Vagina (tissue), 2 donors: ENCODE results near the gene ZNF423. TPM values are rescaled to one million over a fixed set of nuclear protein-coding genes. Genes with fewer than 3 reads are reported as not detected.

ENCODE experiments used
- DNase-seq, 2 donors: peaks; one replicate each; pipeline ENCODE4 v3.0.0-alpha.2; 2017; ENCODE audit errors: extremely low spot score in 2 of 2
- H3K27ac ChIP-seq: fragments of 200-600 bp; sonication (generic); one replicate; pipeline ENCODE4 v1.5.1; 2019
- H3K27me3 ChIP-seq: fragments of 200-600 bp; sonication (generic); one replicate; pipeline ENCODE4 v1.5.1; 2019
- H3K36me3 ChIP-seq, 2 donors: fragments of 200-600 bp; sonication (generic); one replicate each; pipeline ENCODE4 v1.5.1; 2017 to 2019
- H3K4me1 ChIP-seq: fragments of 200-600 bp; sonication (generic); one replicate; pipeline ENCODE4 v1.5.1; 2019
- H3K4me3 ChIP-seq, 2 donors: fragments of 200-600 bp; sonication (generic); 1 replicate in 1 of 2; 2 replicates in 1 of 2; pipeline ENCODE4 v1.5.1; 2016 to 2019
- H3K9me3 ChIP-seq: fragments of 200-600 bp; sonication (generic); one replicate; pipeline ENCODE4 v1.5.1; 2019
- CTCF ChIP-seq, 3 experiments: fragments of 450-650 bp in 2 of 3; fragments of 200-600 bp in 1 of 3; sonication (generic) in 1 of 3; IDR thresholded peaks; one replicate each; pipeline ENCODE4 v1.5.1; 2017 to 2019; ENCODE audit warnings: antibody characterized with exemption in 3 of 3, mild to moderate bottlenecking in 2 of 3, moderate library complexity in 2 of 3
- POLR2A ChIP-seq, 2 donors: fragments of 450-650 bp; IDR thresholded peaks; one replicate each; pipeline ENCODE4 v1.6.1; 2017; ENCODE audit warnings: antibody characterized with exemption in 2 of 2, mild to moderate bottlenecking in 2 of 2, moderate library complexity in 2 of 2
- POLR2AphosphoS5 ChIP-seq, 2 donors: sonication (generic); formaldehyde crosslinking; IDR thresholded peaks; one replicate each; pipeline ENCODE4 v1.9.0; 2017; ENCODE audit warnings: antibody characterized with exemption in 2 of 2, mild to moderate bottlenecking in 2 of 2, low read depth in 1 of 2; ENCODE audit not compliant: insufficient read depth in 1 of 2
- intact Hi-C: fragments of 100-400 bp; cut with DNase I; formaldehyde crosslinking; loops from one replicate; pipeline ENCODE4 v1.15.1; 2023
- total RNA-seq: library from RNA; depleted of rRNA; stranded (reverse); fragments of >200 nt; gene quantifications from one replicate; pipeline ENCODE4 v1.2.3, GENCODE V29; 2016

ZNF423 gene
- total RNA-seq, 1 donor from 2014 or later = 10.3 TPM

GRCh38 chr16:49531425-49531824 is 324.5 kb downstream of the ZNF423 start:
- TF ChIP-seq CTCF (IDR thresholded peaks at IDR 0.05) (no peak), POLR2AphosphoS5 (IDR thresholded peaks at IDR 0.05; ENCODE audit: insufficient read depth in 1 of 2, low read depth in 1 of 2) (no peak), POLR2A (IDR thresholded peaks at IDR 0.05) (no peak)
- Histone ChIP-seq H3K4me1 (peaks cover 15% of the 10 kb centered on the region), H3K4me3 (no peak overlapping the region), H3K9me3 (no peaks in the 10 kb centered on the region), H3K27me3 (no peaks in the 10 kb centered on the region), H3K36me3 (no peaks in the 10 kb centered on the region), H3K27ac (no peak overlapping the region)
- DNase-seq = no peak
- intact Hi-C loops = no loop called here

GRCh38 chr16:49530427-49530970 is 325.4 kb downstream of the ZNF423 start:
- Histone ChIP-seq H3K4me3 (no peak overlapping the region), H3K4me1 (peaks cover 15% of the 10 kb centered on the region), H3K27me3 (no peaks in the 10 kb centered on the region), H3K27ac (no peak overlapping the region), H3K36me3 (no peaks in the 10 kb centered on the region), H3K9me3 (no peaks in the 10 kb centered on the region)
- intact Hi-C loops = no loop called here
- DNase-seq = no peak
- no peak for TF ChIP-seq CTCF (IDR thresholded peaks at IDR 0.05)
- TF ChIP-seq POLR2AphosphoS5 (IDR thresholded peaks at IDR 0.05; ENCODE audit: insufficient read depth in 1 of 2, low read depth in 1 of 2) = no peak
- TF ChIP-seq POLR2A (IDR thresholded peaks at IDR 0.05) = no peak

DNA sequence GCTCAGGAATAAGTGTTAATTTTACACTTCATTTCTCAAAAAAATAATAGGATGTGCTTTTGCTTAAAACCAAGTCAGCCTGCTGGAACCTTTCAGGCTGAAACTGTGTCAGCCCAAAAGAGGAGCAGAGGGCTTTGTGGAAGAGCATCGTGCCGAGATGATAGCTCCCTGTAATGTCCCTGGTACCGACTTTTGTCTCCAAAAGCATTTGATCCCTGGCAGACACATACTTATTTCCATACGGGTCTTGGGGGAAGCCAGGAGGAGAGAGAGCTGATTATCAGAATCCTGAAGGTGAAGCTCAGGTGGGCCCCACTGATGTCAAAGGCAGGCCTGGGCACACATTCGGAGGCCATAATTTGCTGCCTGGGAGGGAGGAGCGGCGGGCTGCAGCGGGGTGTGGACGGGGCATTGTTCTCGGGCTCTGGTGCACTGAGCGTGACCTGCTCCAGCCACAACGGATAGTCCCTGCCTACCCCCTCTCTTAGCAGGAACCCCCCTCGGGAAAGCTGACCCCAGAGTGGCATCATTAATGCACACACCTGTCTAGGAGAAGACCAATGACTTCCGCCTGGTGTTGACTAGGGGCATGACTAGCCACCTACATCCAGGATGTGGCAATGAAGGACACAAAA is 326.4 kb downstream of the ZNF423 start:
- H3K27ac ChIP-seq = no peak overlapping the region
- intact Hi-C loops = no loop called here
- H3K9me3 ChIP-seq = no peaks in the 10 kb centered on the region
- H3K27me3 ChIP-seq = no peaks in the 10 kb centered on the region
- H3K4me1 ChIP-seq = peaks cover 15% of the 10 kb centered on the region
- TF ChIP-seq POLR2A (IDR thresholded peaks at IDR 0.05) (no peak), POLR2AphosphoS5 (IDR thresholded peaks at IDR 0.05; ENCODE audit: insufficient read depth in 1 of 2, low read depth in 1 of 2) (no peak), CTCF (IDR thresholded peaks at IDR 0.05) (no peak)
- no peak overlapping the region for H3K4me3 ChIP-seq
- no peaks in the 10 kb centered on the region for H3K36me3 ChIP-seq
- no peak for DNase-seq

DNA sequence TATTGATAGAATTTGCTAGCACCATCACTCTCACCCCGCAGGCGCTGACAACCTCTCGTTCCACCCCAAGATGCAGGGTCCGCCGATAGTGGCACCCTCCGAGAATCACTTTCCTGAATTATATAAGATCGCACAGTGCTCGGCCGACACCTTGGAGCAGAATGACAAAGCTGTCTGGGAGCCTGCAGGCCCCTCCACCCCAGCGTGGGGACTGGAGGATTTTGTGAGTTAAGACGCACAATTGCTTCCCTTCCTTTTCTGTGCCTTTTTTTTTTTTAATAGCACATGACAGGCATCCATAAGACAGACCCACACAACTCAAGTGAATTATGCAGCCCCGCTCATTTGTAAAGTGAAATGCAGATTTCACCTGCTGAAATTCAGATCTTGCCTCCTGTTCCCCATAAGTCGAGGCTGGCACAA is 327.0 kb downstream of the ZNF423 start:
- Histone ChIP-seq H3K36me3 (no peaks in the 10 kb centered on the region), H3K9me3 (no peaks in the 10 kb centered on the region), H3K27me3 (no peaks in the 10 kb centered on the region), H3K4me3 (peak overlapping the region; percentile 37 to 38), H3K4me1 (peaks cover 15% of the 10 kb centered on the region), H3K27ac (peak overlapping the region; percentile 36)
- no peak for TF ChIP-seq POLR2A (IDR thresholded peaks at IDR 0.05)
- intact Hi-C loops = no loop called here
- DNase-seq = no peak

DNA sequence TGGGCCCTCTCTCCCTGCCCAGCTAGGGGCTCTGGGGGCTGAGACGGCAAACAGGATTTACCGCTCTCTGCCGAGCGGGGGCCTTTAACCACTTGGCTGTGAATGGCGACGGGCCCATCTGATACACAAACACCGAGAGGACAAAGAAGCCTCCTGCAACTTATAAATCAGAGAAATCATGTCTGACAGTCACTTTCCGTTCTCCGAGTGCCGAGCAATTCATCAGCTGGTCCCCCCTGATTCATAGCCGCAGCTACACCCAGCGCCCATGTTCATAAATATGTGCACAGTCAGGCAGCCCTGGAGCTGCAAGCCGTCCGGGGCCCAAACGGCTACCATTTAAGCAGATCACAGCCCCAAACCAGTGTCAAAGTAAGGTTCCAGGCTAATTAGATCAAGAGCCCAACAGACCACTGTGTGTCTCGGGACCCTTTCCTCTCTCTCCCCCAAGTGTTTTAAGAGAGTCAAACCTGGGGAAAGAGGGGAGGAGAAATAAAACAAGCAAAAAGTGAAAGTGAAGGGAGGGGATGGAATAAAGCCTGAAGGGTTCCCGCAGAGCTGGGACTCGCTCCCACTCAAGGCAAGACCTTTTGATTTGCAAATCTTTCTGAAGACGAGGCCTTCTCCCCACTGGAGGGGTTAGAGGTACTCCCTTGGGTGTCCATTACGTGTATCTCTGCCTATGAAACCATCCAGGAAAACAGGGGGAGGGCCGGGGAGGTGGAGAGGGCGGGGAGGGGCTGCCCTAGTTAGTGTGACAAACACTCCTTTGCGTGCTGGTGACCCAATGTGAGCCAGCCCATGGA is 327.6 kb downstream of the ZNF423 start:
- no peaks in the 10 kb centered on the region for H3K27me3 ChIP-seq
- H3K4me3 ChIP-seq = peak overlapping the region; percentile 37 to 38
- H3K36me3 ChIP-seq = no peaks in the 10 kb centered on the region
- DNase-seq = no peak
- TF ChIP-seq POLR2AphosphoS5 (IDR thresholded peaks at IDR 0.05; ENCODE audit: insufficient read depth in 1 of 2, low read depth in 1 of 2) (no peak), POLR2A (IDR thresholded peaks at IDR 0.05) (no peak), CTCF (IDR thresholded peaks at IDR 0.05) (no peak)
- peak overlapping the region; percentile 36 for H3K27ac ChIP-seq
- H3K9me3 ChIP-seq = no peaks in the 10 kb centered on the region
- intact Hi-C loops = no loop called here
- H3K4me1 ChIP-seq = peaks cover 15% of the 10 kb centered on the region
